HT1080 (cell line): ENCODE data around the gene SYNM. TPM values are rescaled to one million over a fixed set of nuclear protein-coding genes. Genes with fewer than 3 reads are reported as not detected.

Experiments
- DNase-seq: peaks from one replicate; pipeline ENCODE4 v3.0.0-alpha.2; 2015; ENCODE audit warnings: low read depth
- total RNA-seq: library from RNA; depleted of rRNA; stranded (reverse); fragments of >200 nt; shearing (Covaris generic); gene quantifications from 2 replicates; pipeline ENCODE4 v1.2.3, GENCODE V29; 2014

The SYNM gene
- total RNA-seq, 1 experiment from 2014 or later: 0.82 TPM

- no peak for DNase-seq
Measured at GRCh38 chr15:99165020-99165790, 60.3 kb downstream of the SYNM start.

- no peak for DNase-seq
Measured at GRCh38 chr15:99165956-99166689, 61.2 kb downstream of the SYNM start.

GRCh38 chr15:99167201-99167600 lies 62.3 kb downstream of the SYNM start:
- no peak for DNase-seq

- DNase-seq: no peak
Measured at GRCh38 chr15:99167640-99168039, 62.8 kb downstream of the SYNM start.

GRCh38 chr15:99168601-99169580 lies 64.0 kb downstream of the SYNM start:
- no peak for DNase-seq

GRCh38 chr15:99169769-99170311 lies 65.0 kb downstream of the SYNM start:
- no peak for DNase-seq

- DNase-seq: no peak
Measured at GRCh38 chr15:99170476-99171065, 65.7 kb downstream of the SYNM start.

GRCh38 chr15:99172171-99172570 lies 67.3 kb downstream of the SYNM start:
- no peak for DNase-seq

- no peak for DNase-seq
Measured at GRCh38 chr15:99172989-99173388, 68.1 kb downstream of the SYNM start.

GRCh38 chr15:99174567-99175395 lies 69.9 kb downstream of the SYNM start:
- DNase-seq: no peak

GRCh38 chr15:99176757-99177156 lies 71.9 kb downstream of the SYNM start:
- DNase-seq: peak; percentile 18

GRCh38 chr15:99177679-99178078 lies 72.8 kb downstream of the SYNM start:
- no peak for DNase-seq

- no peak for DNase-seq
Measured at GRCh38 chr15:99180086-99180963, 75.4 kb downstream of the SYNM start.

- no peak for DNase-seq
Measured at GRCh38 chr15:99180964-99181306, 76.1 kb downstream of the SYNM start.

GRCh38 chr15:99181545-99181971 lies 76.7 kb downstream of the SYNM start:
- no peak for DNase-seq

GRCh38 chr15:99182791-99183190 lies 77.9 kb downstream of the SYNM start:
- no peak for DNase-seq
